ENCODE results near the gene PKD2L1.

The PKD2L1 gene

GRCh38 chr10:100353770-100354485 is 23.9 kb upstream of the PKD2L1 start:
- DNase-seq (ENCODE audit: low read depth) = no peak
- TF ChIP-seq CTCF (IDR thresholded peaks at IDR 0.05; ENCODE audit: low read length, missing control alignments) = no peak
- H3K4me3 ChIP-seq (replicated peaks; ENCODE audit: low read depth, low read length) = no peak overlapping the region

DNA sequence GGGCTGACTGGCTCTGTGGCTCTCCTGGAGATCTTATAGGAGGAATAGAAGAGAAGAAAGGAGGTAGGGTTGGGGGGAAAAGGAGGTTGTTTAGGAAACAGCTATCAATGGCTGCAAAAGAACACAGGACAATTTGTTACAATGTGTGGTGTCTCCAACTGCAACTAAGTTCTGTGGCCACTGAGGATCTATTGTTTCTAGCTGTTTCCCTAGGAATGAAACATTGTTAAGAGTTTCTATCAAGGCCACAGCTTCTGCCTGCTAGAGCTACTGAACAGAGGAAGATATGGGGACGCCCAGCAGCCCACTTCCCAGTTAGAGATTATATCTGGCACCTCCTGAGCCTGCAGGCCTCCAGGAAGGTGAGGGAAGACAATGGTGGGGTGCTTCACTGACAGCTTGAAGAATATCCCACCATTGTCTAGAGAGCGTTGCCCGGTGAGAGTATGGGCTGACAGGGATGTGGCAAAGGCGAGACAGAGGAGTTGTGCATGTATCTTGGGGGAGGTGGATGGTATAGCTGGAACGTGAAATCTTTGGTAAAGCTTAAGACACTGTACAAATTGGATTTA is 21.0 kb upstream of the PKD2L1 start:
- no peak for TF ChIP-seq CTCF (IDR thresholded peaks at IDR 0.05; ENCODE audit: low read length, missing control alignments)
- no peak for DNase-seq (ENCODE audit: low read depth)
- peak overlapping the region; percentile 94 for H3K4me3 ChIP-seq (replicated peaks; ENCODE audit: low read depth, low read length)

DNA sequence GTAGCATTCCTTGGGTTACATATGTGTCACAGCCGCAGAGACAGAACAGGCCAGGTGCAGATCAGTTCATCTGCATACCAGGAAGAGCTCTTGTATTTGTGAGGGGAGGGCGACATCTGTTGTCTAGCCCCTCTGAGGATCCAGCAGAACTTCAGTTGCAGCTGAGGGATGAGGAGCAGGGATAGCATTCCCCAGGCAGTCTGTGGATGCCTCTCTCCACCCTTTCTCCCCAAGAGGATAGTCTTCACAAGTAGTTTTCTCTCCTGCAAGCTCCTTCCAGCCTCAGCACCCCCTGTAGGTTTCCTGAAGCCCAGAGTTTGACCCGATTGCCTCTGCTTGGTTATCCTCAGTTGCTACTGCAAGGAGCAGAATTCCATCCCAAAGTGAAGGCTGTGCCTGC is 19.6 kb upstream of the PKD2L1 start:
- no peak for DNase-seq (ENCODE audit: low read depth)
- H3K4me3 ChIP-seq (replicated peaks; ENCODE audit: low read depth, low read length) = peak overlapping the region; percentile 94
- TF ChIP-seq CTCF (IDR thresholded peaks at IDR 0.05; ENCODE audit: low read length, missing control alignments) = no peak

- no peak for DNase-seq (ENCODE audit: low read depth)
- TF ChIP-seq CTCF (IDR thresholded peaks at IDR 0.05; ENCODE audit: low read length, missing control alignments) = no peak
- peak overlapping the region; percentile 94 for H3K4me3 ChIP-seq (replicated peaks; ENCODE audit: low read depth, low read length)
Measured at GRCh38 chr10:100349087-100349486, 19.1 kb upstream of the PKD2L1 start.

- peak overlapping the region; percentile 94 for H3K4me3 ChIP-seq (replicated peaks; ENCODE audit: low read depth, low read length)
- no peak for DNase-seq (ENCODE audit: low read depth)
- TF ChIP-seq CTCF (IDR thresholded peaks at IDR 0.05; ENCODE audit: low read length, missing control alignments) = no peak
Measured at GRCh38 chr10:100348389-100348927, 18.4 kb upstream of the PKD2L1 start.

DNA sequence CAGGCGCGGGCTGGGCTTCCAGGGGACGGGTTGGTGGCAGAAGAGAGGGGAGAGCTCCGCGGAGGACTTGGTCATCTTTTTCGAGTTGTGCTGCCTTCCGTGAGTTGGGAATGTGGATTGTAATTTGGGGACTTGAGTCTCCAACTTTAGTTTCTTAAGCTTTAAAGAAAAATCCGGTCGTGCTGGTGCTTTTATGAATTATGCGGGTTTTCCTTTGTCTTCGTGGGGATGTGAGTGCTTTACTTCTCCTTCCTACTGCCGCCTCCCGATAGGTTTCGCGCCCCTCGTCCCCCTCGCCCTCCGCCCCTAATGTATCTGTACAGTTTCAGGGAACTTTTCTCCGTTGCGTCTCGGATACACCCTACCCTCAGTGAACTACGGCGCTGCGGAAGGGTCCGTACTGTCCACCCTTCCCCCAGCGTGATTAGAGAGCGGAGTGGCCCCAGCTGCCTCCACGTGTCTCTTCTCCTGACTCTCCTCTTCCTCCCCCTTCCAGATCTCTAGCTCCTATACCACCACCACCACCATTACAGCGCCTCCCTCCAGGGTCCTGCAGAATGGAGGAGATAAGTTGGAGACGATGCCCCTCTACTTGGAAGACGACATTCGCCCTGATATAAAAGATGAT is 17.7 kb upstream of the PKD2L1 start:
- no peak for TF ChIP-seq CTCF (IDR thresholded peaks at IDR 0.05; ENCODE audit: low read length, missing control alignments)
- no peak for DNase-seq (ENCODE audit: low read depth)
- peak overlapping the region; percentile 94 for H3K4me3 ChIP-seq (replicated peaks; ENCODE audit: low read depth, low read length)

Measured in fibroblast of pulmonary artery (primary cell).